Uterus (tissue), 2 donors: ENCODE data around the gene APOL1.

Experiments
- POLR2A ChIP-seq, 2 donors: fragments of 450-650 bp; IDR thresholded peaks; one replicate each; pipeline ENCODE4 v1.6.1; 2016; ENCODE audit warnings: antibody characterized with exemption in 2 of 2, mild to moderate bottlenecking in 1 of 2, moderate library complexity in 1 of 2
- TF ChIP-seq, protein P1 (sequence below), 4 experiments: fragments of 200-600 bp in 2 of 4; fragments of 450-650 bp in 2 of 4; sonication (generic) in 2 of 4; IDR thresholded peaks; one replicate each; pipeline ENCODE4 v1.5.1; 2016 to 2019; ENCODE audit warnings: antibody characterized with exemption in 4 of 4, mild to moderate bottlenecking in 2 of 4, moderate library complexity in 1 of 4

DNA sequence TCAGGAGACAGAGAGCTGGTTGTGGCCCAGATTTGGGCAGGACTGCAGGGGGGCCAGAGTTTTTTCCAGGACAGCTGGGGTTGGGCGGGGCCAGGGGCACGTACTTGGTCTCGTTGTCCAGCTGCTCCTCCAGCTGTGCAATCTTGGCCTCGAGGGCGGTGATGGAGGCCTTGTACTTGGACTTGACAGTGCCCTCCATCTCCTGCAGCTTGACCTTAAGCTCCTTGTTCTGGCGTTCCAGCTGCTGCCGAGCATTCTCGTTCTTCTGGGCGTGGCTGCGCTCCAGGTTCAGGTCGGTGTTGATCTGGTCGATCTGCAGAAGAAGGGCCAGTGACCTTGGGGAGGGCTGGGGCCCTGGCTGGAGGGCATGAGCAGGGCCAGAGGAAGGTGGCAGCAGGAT is 32.1 kb downstream of the APOL1 start:
- TF ChIP-seq, protein P1, sequence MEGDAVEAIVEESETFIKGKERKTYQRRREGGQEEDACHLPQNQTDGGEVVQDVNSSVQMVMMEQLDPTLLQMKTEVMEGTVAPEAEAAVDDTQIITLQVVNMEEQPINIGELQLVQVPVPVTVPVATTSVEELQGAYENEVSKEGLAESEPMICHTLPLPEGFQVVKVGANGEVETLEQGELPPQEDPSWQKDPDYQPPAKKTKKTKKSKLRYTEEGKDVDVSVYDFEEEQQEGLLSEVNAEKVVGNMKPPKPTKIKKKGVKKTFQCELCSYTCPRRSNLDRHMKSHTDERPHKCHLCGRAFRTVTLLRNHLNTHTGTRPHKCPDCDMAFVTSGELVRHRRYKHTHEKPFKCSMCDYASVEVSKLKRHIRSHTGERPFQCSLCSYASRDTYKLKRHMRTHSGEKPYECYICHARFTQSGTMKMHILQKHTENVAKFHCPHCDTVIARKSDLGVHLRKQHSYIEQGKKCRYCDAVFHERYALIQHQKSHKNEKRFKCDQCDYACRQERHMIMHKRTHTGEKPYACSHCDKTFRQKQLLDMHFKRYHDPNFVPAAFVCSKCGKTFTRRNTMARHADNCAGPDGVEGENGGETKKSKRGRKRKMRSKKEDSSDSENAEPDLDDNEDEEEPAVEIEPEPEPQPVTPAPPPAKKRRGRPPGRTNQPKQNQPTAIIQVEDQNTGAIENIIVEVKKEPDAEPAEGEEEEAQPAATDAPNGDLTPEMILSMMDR (IDR thresholded peaks at IDR 0.05), result no peak
- TF ChIP-seq POLR2A (IDR thresholded peaks at IDR 0.05), result no peak
